ENCODE results near the gene SPC25.
"Not testable (repeated sequence)": the region's sequence is repeated elsewhere in the genome, so short reads cannot be mapped to it uniquely, and the experiment has no call there.

SPC25 gene

DNA sequence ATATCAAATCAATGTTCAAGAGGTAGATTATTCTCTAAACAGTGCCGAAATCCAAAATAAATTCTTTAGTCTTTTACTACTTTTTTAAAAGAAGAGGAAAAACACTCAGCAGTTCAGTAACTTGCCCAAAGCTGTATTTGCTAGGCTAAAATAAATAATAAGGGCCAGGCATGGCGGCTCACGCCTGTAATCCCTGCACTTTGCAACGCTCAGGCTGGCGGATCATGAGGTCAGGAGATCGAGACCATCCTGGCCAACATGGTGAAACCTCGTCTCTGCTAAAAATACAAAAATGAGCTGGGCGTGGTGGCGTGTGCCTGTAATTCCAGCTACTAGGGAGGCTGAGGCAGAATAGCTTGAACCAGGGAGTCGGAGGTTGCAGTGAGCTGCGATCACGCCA lies 8.1 kb downstream of the SPC25 start:
- H3K36me3 Mint-ChIP-seq, H3K4me1 Mint-ChIP-seq, H3K9me3 Mint-ChIP-seq, ATAC-seq, H3K27ac Mint-ChIP-seq, H3K4me3 Mint-ChIP-seq, H3K27me3 Mint-ChIP-seq: not testable (repeated sequence)

- Mint-ChIP-seq H3K27ac (no peak overlapping the region), H3K36me3 (no peaks in the 10 kb centered on the region), H3K9me3 (no peaks in the 10 kb centered on the region), H3K4me1 (no peaks in the 10 kb centered on the region), H3K4me3 (no peak overlapping the region), H3K27me3 (no peaks in the 10 kb centered on the region)
- no peak for ATAC-seq
These were observed 15.7 kb downstream of the SPC25 start for GRCh38 chr2:168874368-168875054.

DNA sequence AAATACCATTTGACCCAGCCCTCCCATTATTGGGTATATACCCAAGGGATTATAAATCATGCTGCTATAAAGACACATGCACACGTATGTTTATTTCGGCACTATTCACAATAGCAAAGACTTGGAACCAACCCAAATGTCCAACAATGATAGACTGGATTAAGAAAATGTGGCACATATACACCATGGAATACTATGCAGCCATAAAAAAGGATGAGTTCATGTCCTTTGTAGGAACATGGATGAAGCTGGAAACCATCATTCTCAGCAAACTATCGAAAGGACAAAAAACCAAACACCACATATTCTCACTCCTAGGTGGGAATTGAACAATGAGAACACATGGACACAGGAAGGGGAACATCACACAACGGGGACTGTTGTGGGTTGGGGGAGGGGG lies 19.4 kb downstream of the SPC25 start:
- not testable (repeated sequence) for ATAC-seq, H3K4me1 Mint-ChIP-seq, H3K27me3 Mint-ChIP-seq, H3K27ac Mint-ChIP-seq, H3K9me3 Mint-ChIP-seq, H3K36me3 Mint-ChIP-seq, H3K4me3 Mint-ChIP-seq

- not testable (repeated sequence) for H3K27ac Mint-ChIP-seq, H3K4me1 Mint-ChIP-seq, H3K4me3 Mint-ChIP-seq, ATAC-seq, H3K36me3 Mint-ChIP-seq, H3K9me3 Mint-ChIP-seq, H3K27me3 Mint-ChIP-seq
These were observed 19.9 kb downstream of the SPC25 start for GRCh38 chr2:168870369-168870768.

GRCh38 chr2:168867164-168867563 lies 23.1 kb downstream of the SPC25 start:
- H3K27ac Mint-ChIP-seq, H3K27me3 Mint-ChIP-seq, ATAC-seq, H3K9me3 Mint-ChIP-seq, H3K36me3 Mint-ChIP-seq, H3K4me3 Mint-ChIP-seq, H3K4me1 Mint-ChIP-seq: not testable (repeated sequence)

DNA sequence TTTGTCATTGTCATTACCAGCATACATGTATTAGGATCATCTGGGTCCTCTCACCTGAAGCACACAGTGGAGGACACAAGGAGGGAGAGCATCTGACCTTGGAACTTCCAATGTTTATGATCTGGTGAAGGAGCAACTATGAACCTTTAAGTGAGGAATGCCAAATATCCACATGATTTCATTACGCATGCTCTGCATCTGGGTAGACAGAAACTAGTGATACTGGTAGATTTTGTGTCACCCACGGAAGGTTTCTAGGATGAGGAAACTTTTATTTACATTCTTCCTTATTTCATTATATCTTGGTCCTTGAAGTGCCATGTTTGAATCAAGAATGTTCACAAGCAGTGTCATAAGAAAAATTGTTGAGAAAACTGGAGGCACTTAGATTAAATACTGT lies 32.1 kb downstream of the SPC25 start:
- H3K27ac Mint-ChIP-seq: no peak overlapping the region
- no peak for ATAC-seq
- H3K36me3 Mint-ChIP-seq: no peaks in the 10 kb centered on the region
- no peaks in the 10 kb centered on the region for H3K9me3 Mint-ChIP-seq
- H3K4me1 Mint-ChIP-seq: no peaks in the 10 kb centered on the region
- H3K4me3 Mint-ChIP-seq: no peak overlapping the region
- no peaks in the 10 kb centered on the region for H3K27me3 Mint-ChIP-seq

- H3K9me3 Mint-ChIP-seq: no peaks in the 10 kb centered on the region
- no peaks in the 10 kb centered on the region for H3K36me3 Mint-ChIP-seq
- H3K27me3 Mint-ChIP-seq: no peaks in the 10 kb centered on the region
- ATAC-seq: no peak
- no peak overlapping the region for H3K4me3 Mint-ChIP-seq
- H3K4me1 Mint-ChIP-seq: no peaks in the 10 kb centered on the region
- H3K27ac Mint-ChIP-seq: no peak overlapping the region
These were observed 34.6 kb downstream of the SPC25 start for GRCh38 chr2:168855601-168856000.

DNA sequence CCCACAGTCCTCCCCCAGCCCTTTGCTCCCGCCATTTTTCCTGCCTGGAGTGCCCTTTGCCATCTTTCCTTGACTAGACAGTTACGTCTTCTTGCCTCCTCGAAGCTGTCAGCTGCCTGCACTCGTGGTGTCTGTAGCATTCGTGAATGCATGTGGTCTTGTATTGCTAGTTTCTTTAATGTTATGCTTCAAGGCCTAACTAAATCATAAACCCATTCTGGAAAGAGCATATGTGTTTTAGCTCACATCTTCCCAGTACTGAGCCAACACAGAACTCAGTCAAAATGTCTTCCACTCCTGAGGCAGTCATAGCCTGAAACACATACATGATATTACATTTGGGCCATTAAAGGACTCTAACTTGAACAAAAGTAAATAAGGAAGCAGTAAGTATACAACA lies 35.6 kb downstream of the SPC25 start:
- Mint-ChIP-seq H3K36me3 (no peaks in the 10 kb centered on the region), H3K4me1 (no peaks in the 10 kb centered on the region), H3K4me3 (no peak overlapping the region)

GRCh38 chr2:168853471-168853870 lies 36.8 kb downstream of the SPC25 start:
- Mint-ChIP-seq H3K27me3 (no peaks in the 10 kb centered on the region), H3K4me3 (no peak overlapping the region), H3K36me3 (no peaks in the 10 kb centered on the region), H3K9me3 (no peaks in the 10 kb centered on the region), H3K27ac (no peak overlapping the region), H3K4me1 (no peaks in the 10 kb centered on the region)
- ATAC-seq: no peak

More for the DNA sequence above, 35.6 kb downstream of the SPC25 start:
- no peaks in the 10 kb centered on the region for H3K27me3 Mint-ChIP-seq
- no peaks in the 10 kb centered on the region for H3K9me3 Mint-ChIP-seq
- no peak for ATAC-seq
- no peak overlapping the region for H3K27ac Mint-ChIP-seq

DNA sequence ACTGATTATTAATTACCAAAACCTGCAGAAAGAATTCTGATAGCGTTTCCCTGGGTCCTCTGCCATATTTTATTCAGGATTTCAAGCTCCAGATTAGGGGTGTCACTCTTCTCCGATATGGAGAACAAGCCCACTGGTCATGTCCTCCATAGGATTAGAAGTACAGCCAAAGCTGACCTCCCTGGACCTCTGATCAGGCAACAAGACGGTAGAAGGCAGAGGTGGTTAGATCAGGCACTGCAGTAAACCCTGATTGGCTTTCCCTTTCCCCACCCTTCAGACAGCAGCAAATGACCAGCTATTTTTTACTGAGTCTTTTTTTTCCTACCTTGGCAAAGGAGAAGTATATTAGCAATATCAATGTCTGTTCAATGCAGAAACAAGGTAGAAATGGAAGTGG lies 37.7 kb downstream of the SPC25 start:
- Mint-ChIP-seq H3K27me3 (no peaks in the 10 kb centered on the region), H3K36me3 (no peaks in the 10 kb centered on the region), H3K9me3 (no peaks in the 10 kb centered on the region), H3K4me3 (no peak overlapping the region), H3K4me1 (no peaks in the 10 kb centered on the region), H3K27ac (no peak overlapping the region)
- ATAC-seq: no peak

DNA sequence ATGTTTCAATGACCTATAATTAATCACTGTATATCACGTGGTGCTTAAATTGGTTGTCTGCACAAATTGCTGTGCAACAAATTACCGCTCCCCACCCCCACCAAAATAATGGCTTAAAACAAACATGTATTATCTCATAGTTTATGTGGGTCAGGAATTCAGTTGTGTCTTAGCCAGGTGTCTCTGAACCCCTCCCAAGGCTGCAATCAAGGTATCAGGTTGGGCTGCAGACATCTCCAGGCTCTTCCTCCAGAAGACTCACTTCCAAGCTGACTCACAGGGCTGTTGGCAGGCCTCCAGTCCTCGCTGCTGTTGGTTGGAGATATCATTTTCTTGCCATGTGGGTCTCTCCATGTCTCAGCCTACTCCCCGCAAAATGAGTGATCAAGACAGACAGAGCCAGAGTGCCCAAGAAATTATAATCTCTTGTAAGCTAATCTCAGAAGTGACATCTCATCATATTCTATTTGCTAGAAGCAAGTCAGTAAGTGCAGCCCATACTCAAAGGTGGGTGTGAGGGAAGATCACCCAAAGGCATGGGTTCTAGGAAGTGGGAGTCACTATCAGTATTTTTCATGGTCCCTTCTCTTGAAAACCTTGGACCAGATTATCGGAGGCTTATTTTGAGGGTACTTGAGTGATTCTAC lies 38.4 kb downstream of the SPC25 start:
- Mint-ChIP-seq H3K27ac (no peak overlapping the region), H3K4me1 (no peaks in the 10 kb centered on the region), H3K9me3 (no peaks in the 10 kb centered on the region), H3K27me3 (no peaks in the 10 kb centered on the region), H3K36me3 (no peaks in the 10 kb centered on the region), H3K4me3 (no peak overlapping the region)
- ATAC-seq: no peak

DNA sequence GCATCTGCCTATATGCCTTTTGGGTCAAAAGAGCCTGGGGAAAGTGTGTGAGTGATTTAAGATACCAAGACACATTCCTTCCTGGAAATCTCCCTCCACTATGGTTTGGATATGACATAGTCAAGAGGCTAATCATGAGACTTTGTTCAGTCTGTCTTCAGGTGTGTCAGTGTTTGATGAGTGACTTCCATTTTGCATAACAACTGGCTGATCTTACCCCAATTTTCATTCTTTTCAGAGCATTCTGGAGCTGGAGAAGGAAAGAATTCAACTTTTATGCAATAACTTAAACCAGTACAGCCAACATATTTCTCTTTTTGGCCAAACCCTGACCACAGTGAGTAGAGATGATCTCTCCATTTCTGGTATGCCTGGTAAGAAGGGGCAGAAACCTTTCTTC lies 39.4 kb downstream of the SPC25 start:
- Mint-ChIP-seq H3K4me1 (no peaks in the 10 kb centered on the region), H3K36me3 (no peaks in the 10 kb centered on the region), H3K9me3 (no peaks in the 10 kb centered on the region), H3K27ac (no peak overlapping the region), H3K4me3 (no peak overlapping the region), H3K27me3 (no peaks in the 10 kb centered on the region)
- no peak for ATAC-seq

DNA sequence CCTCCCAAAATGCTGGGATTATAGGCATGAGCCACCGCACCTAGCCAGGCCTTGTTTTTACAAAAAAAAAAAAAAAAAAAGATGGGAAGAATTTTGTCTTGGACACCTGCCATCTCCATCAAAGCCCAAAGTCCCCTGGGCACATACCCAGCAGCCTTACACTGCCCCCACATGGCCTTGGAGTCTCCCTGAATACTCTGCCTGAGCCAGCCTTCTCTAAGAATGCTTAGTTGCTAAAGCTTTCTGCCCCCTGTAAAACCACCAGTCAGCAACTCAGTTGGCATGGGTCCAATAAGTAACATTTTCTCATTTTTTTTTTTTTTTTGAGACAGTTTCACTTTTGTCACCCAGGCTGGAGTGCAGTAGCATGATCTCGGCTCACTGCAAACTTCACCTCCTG lies 40.6 kb downstream of the SPC25 start:
- H3K27ac Mint-ChIP-seq: no peak overlapping the region
- peak; percentile 34 for ATAC-seq
- H3K9me3 Mint-ChIP-seq: no peaks in the 10 kb centered on the region
- H3K4me1 Mint-ChIP-seq: no peaks in the 10 kb centered on the region
- no peaks in the 10 kb centered on the region for H3K27me3 Mint-ChIP-seq
- no peak overlapping the region for H3K4me3 Mint-ChIP-seq
- H3K36me3 Mint-ChIP-seq: no peaks in the 10 kb centered on the region

- Mint-ChIP-seq H3K4me1 (no peaks in the 10 kb centered on the region), H3K27me3 (no peaks in the 10 kb centered on the region), H3K36me3 (no peaks in the 10 kb centered on the region), H3K4me3 (no peak overlapping the region), H3K27ac (no peak overlapping the region), H3K9me3 (no peaks in the 10 kb centered on the region)
- ATAC-seq: no peak
These were observed 42.0 kb downstream of the SPC25 start for GRCh38 chr2:168848225-168848624.

DNA sequence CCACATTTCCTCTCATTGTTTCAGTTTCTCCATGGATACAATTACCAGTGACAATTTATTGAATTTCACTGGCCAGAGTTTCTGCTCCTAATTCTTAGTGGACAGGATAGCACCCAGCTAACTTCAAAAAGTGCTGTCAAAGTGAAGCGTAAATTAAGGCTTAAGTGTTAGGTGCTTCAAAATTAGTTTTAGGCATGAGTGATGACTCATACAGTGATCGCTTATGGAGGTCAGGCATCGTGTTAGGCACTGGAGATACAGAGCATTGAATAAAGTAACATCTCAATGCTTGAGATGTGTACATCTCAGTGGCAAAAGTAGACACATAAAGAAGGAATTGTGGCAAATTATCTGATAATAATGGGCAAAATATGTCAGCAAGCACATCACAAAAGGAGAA lies 47.0 kb downstream of the SPC25 start:
- no peaks in the 10 kb centered on the region for H3K27me3 Mint-ChIP-seq
- no peak for ATAC-seq
- no peak overlapping the region for H3K27ac Mint-ChIP-seq
- H3K4me3 Mint-ChIP-seq: no peak overlapping the region
- no peaks in the 10 kb centered on the region for H3K36me3 Mint-ChIP-seq
- no peaks in the 10 kb centered on the region for H3K4me1 Mint-ChIP-seq
- no peaks in the 10 kb centered on the region for H3K9me3 Mint-ChIP-seq

GRCh38 chr2:168841445-168841844 lies 48.8 kb downstream of the SPC25 start:
- Mint-ChIP-seq H3K9me3 (peaks cover 3% of the 10 kb centered on the region), H3K27ac (no peak overlapping the region), H3K36me3 (no peaks in the 10 kb centered on the region), H3K4me1 (no peaks in the 10 kb centered on the region), H3K27me3 (no peaks in the 10 kb centered on the region), H3K4me3 (no peak overlapping the region)
- no peak for ATAC-seq

Data from stimulated activated memory B cell treated with anti-CD40 and anti-IgM and Interleukin-4, amounts not matched to agents 10 μg/mL and 1 μg/mL and 100 μg/mL, for 72 hours (primary cell).